ENCODE measurements around the gene SPON2.

DNA sequence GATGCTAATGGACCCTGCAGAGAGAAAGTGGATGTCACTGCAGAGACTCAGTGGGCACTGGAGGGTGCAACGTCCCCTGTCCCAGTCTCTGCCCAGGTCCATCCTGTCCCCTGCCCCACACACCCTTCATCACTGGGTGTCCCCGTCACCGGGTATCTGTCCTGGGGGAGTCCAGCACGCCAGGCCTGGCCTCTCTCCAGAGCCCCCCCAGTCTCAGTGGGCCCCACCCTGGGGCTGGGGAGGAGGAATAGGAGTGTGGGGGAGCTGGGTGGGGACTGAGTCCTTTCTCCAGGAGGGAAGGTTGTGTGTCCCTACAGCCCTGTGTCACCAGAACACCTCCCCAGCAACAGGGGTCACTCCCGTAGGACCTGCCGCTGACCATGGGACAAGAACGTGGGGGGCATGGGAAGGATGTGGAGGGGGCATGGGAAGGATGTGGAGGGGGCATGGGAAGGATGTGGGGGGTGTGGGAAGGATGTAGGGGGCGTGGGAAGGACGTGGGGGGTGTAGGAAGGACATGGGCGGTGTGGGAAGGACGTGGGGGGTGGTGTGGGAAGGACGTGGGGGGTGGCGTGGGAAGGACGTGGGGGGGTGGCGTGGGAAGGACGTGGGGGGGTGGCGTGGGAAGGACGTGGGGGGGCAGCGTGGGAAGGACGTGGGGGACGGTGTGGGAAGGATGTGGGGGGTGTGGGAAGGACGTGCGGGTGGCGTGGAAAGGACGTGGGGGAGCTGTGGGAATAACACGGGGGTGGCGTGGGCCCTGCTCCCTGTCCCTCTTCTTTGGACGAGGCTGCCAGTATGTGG, 21.0 kb upstream of the SPON2 start:
- TF ChIP-seq ZFP30 (CRISPR knock-in tag; IDR thresholded peaks at IDR 0.05) (no peak), ZFP3 (CRISPR knock-in tag; IDR thresholded peaks at IDR 0.05) (peak; percentile 60; the same call in 1 of the 2 replicates), SNAI2 (CRISPR knock-in tag; IDR thresholded peaks at IDR 0.05) (no peak)
